GM12878 (cell line): ENCODE results near the gene MAD2L1. TPM values are rescaled to one million over a fixed set of nuclear protein-coding genes. Genes with fewer than 3 reads are reported as not detected.

Experiments
- FOXK2 ChIP-seq: fragments of 450-650 bp; IDR thresholded peaks from 2 replicates; pipeline ENCODE4 v1.6.1; 2017; ENCODE audit warnings: mild to moderate bottlenecking, moderate library complexity
- IKZF1 ChIP-seq: fragments of 450-650 bp; conservative IDR thresholded peaks from 2 replicates; pipeline ENCODE4 v1.6.1; 2017; ENCODE audit warnings: antibody characterized with exemption, mild to moderate bottlenecking
- MEF2B ChIP-seq: fragments of 450-650 bp; IDR thresholded peaks from 2 replicates; pipeline ENCODE4 v1.6.1; 2018; ENCODE audit warnings: mild to moderate bottlenecking, moderate library complexity; ENCODE audit not compliant: partially characterized antibody, poor library complexity, severe bottlenecking
- MXI1 ChIP-seq: fragments of 150-350 bp; IDR thresholded peaks from 2 replicates; pipeline ENCODE4 v1.6.1; 2011; ENCODE audit warnings: low read depth, mild to moderate bottlenecking, inconsistent platforms, low read length, improper control_type of control experiment
- NFYA ChIP-seq: IDR thresholded peaks from 2 replicates; pipeline ENCODE4 v1.6.1; 2011; ENCODE audit warnings: low read depth, mild to moderate bottlenecking, low read length, improper control_type of control experiment, borderline replicate concordance
- PAX5 ChIP-seq: IDR thresholded peaks from 2 replicates; pipeline ENCODE4 v1.6.1; 2011; ENCODE audit warnings: low read depth, low read length, borderline replicate concordance
- PAX8 ChIP-seq: fragments of 450-650 bp; IDR thresholded peaks from 2 replicates; pipeline ENCODE4 v1.6.1; 2017; ENCODE audit warnings: mild to moderate bottlenecking, moderate library complexity
- PBX3 ChIP-seq: IDR thresholded peaks from 2 replicates; pipeline ENCODE4 v1.6.1; 2011; ENCODE audit warnings: mild to moderate bottlenecking, low read depth, low read length, moderate library complexity; ENCODE audit not compliant: insufficient replicate concordance
- POLR2A ChIP-seq: IDR thresholded peaks from 2 replicates; pipeline ENCODE4 v1.6.1; 2011; ENCODE audit warnings: low read depth, mild to moderate bottlenecking, low read length
- SREBF2 ChIP-seq: IDR thresholded peaks from 2 replicates; pipeline ENCODE4 v1.6.1; 2012; ENCODE audit warnings: mild to moderate bottlenecking, low read length
- YBX1 ChIP-seq: fragments of 450-650 bp; IDR thresholded peaks from 2 replicates; pipeline ENCODE4 v1.6.1; 2016; ENCODE audit warnings: antibody characterized with exemption
- ZNF384 ChIP-seq: IDR thresholded peaks from 2 replicates; pipeline ENCODE4 v1.6.1; 2012; ENCODE audit warnings: low read depth, mild to moderate bottlenecking, low read length, improper control_type of control experiment, borderline replicate concordance
- ZNF592 ChIP-seq: fragments of 450-650 bp; IDR thresholded peaks from 2 replicates; pipeline ENCODE4 v1.6.1; 2017; ENCODE audit warnings: mild to moderate bottlenecking, moderate library complexity
- polyA plus RNA-seq, 11 experiments: library from polyadenylated mRNA; depleted of rRNA in 4 of 11; unstranded in 6 of 11; stranded (reverse) in 5 of 11; fragments of >200 nt; fragmentation: Nextera tagmentation in 4 of 11; fragmentation: Illumina TruSeq in 1 of 11; extraction: Ambion mirVana in 4 of 11; extraction: Trizol in 1 of 11; gene quantifications; 1 replicate in 1 of 11; 2 replicates in 10 of 11; pipeline versions ENCODE4 v1.2.1 to v1.2.3, GENCODE V29; 2011 to 2016; ENCODE audit warnings: inconsistent platforms in 2 of 11, missing spikeins in 2 of 11, low read depth in 1 of 11
- total RNA-seq, 4 experiments: library from RNA; depleted of rRNA in 3 of 4; stranded (reverse); fragments of >200 nt in 3 of 4; fragmentation: Illumina TruSeq in 1 of 4; extraction: Trizol in 1 of 4; gene quantifications; 2 replicates each; pipeline versions ENCODE4 v1.2.1 to v1.2.3, GENCODE V29; 2013 to 2021
- TF ChIP-seq, protein P1 (sequence below): fragments of 450-650 bp; IDR thresholded peaks from 2 replicates; pipeline ENCODE4 v1.6.1; 2017; ENCODE audit warnings: mild to moderate bottlenecking

MAD2L1 gene
- total and polyA plus RNA-seq, 10 of the 15 experiments (the other 5 are each of a cell fraction or from before 2014, with no cell fraction given) = 58.1 to 407 (median 110) TPM

DNA sequence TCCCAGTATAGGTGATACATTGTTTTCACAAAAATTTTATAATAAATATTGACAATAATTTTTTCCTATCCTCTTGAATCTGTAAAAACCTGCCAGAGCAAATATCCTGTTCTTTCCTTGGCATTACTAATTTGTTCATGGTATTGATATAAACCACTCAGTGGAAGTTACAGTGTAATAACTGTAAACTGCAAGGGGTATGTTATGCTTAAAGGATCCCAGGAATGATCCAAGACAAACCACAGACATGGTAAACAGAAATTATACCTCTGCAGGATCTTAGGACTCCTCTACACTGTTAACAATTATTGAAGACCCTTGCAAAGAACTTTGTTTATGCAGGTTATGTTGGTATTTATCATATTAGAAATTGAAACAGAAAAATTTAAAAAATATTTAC is 17.7 kb upstream of the MAD2L1 start (continued):
- TF ChIP-seq MEF2B (no peak), IKZF1 (no peak), YBX1 (no peak), PAX8 (no peak), SREBF2 (no peak), ZNF592 (no peak), MXI1 (no peak), ZNF384 (no peak), NFYA (no peak), PAX5 (no peak), PBX3 (no peak), FOXK2 (no peak), POLR2A (no peak)
- TF ChIP-seq, protein P1, sequence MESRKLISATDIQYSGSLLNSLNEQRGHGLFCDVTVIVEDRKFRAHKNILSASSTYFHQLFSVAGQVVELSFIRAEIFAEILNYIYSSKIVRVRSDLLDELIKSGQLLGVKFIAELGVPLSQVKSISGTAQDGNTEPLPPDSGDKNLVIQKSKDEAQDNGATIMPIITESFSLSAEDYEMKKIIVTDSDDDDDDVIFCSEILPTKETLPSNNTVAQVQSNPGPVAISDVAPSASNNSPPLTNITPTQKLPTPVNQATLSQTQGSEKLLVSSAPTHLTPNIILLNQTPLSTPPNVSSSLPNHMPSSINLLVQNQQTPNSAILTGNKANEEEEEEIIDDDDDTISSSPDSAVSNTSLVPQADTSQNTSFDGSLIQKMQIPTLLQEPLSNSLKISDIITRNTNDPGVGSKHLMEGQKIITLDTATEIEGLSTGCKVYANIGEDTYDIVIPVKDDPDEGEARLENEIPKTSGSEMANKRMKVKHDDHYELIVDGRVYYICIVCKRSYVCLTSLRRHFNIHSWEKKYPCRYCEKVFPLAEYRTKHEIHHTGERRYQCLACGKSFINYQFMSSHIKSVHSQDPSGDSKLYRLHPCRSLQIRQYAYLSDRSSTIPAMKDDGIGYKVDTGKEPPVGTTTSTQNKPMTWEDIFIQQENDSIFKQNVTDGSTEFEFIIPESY = no peak
- TF ChIP-seq, all 136 proteins: peak for 0
